ENCODE measurements around the gene CLTCL1. TPM values are rescaled to one million over a fixed set of nuclear protein-coding genes. Genes with fewer than 3 reads are reported as not detected.

CLTCL1 gene
- total RNA-seq, 1 donor from 2014 or later = 0.84 TPM

DNA sequence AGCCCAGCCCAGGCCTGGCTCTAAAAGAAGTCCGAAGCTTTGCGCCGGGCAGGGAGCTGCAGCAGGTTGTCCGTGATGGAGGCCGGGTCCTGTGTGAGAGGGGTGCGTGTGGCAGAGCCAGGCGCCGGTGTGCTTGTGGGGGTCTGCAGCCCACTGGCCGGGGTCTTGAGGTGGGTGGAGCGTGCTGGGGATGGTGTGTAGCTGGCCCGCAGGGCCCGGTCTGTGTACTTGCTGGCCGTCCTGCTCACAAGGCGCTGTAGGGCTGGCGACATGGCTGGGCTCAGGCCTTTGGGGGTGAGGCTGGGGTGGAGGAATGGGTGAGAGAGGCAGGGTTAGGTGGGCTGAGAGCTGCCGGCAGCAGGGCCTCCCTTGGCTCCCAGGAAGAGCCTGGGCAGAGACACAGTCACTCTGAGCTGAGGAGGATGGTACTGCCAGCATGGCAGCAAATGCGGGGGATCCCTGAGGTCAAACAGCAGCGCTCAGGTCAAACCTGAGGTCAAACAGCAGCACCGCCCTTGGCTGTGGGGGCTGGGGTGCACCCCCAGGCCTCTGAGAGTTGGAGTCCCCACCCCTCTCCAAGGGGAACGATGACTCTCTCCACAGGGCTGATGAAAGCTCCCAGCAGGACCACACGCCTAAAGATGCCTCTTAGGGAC lies 157.2 kb downstream of the CLTCL1 start:
- intact Hi-C loops (cut with micrococcal nuclease) = no loop called here

DNA sequence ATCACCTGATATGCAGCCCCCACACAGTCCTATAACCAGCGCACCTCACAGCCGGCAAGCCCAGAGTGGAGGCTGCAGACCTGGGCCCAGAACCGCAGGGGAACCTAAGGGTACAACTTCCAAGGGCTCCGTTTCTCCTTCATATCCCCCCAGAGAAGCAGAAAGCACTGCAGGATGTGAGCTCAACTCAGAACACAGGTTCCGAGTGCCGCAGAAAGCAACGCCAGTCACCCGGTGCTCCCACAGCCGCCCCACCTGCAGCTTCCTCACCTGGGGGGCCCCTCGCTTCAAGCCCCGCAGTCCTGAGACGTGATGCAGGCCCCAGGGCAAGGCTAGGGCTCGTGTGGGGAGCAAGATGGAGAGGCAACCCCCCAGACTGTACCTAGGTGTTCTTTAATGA lies 158.0 kb downstream of the CLTCL1 start:
- intact Hi-C loops (cut with micrococcal nuclease) = no loop called here

DNA sequence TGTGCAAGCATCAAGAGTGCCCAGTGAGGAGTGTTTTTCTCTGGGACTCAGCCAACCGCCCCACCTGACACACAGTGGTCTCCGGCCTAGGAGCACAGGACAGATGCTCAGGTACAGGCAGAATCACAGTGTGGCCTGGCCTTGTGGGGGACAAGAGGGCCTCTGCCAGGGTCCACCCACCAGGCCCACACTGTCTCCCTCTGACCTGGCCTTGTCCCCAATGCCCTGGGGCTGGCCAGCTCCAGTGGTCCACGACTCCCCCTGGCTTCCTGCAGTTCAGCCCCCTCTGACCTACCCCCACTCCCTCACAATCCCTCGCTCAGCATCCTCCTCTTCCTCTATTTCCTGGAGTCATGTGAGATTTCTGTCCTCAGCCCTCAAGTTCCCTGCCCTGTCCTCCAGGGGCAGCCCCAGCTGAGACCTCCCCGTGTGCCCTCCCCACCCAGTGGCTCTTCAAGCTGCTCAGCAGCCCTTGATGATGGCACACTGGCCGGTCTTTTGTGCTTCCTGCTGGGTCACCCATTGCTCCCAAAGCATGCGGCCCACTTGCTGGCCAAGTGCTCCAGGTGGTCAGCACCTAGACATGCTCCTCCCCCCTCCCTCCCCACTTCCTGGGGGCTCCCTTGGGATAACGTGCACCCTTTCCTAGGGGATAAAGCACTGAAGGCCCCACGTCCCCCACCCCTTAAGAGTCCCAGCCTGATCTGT lies 158.7 kb downstream of the CLTCL1 start:
- intact Hi-C loops (cut with micrococcal nuclease) = no loop called here

DNA sequence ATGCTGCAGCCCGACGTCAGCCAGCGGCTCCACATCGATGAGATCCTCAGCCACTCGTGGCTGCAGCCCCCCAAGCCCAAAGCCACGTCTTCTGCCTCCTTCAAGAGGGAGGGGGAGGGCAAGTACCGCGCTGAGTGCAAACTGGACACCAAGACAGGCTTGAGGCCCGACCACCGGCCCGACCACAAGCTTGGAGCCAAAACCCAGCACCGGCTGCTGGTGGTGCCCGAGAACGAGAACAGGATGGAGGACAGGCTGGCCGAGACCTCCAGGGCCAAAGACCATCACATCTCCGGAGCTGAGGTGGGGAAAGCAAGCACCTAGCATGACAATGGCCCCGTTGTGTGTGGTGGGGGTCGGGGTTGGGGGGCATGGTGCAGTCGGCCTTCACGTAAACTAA lies 159.4 kb downstream of the CLTCL1 start:
- intact Hi-C loops (cut with micrococcal nuclease) = no loop called here

DNA sequence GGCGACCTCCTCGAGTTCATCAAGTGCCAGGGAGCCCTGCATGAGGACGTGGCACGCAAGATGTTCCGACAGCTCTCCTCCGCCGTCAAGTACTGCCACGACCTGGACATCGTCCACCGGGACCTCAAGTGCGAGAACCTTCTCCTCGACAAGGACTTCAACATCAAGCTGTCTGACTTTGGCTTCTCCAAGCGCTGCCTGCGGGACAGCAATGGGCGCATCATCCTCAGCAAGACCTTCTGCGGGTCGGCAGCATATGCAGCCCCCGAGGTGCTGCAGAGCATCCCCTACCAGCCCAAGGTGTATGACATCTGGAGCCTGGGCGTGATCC lies 159.9 kb downstream of the CLTCL1 start:
- intact Hi-C loops (cut with micrococcal nuclease) = no loop called here

DNA sequence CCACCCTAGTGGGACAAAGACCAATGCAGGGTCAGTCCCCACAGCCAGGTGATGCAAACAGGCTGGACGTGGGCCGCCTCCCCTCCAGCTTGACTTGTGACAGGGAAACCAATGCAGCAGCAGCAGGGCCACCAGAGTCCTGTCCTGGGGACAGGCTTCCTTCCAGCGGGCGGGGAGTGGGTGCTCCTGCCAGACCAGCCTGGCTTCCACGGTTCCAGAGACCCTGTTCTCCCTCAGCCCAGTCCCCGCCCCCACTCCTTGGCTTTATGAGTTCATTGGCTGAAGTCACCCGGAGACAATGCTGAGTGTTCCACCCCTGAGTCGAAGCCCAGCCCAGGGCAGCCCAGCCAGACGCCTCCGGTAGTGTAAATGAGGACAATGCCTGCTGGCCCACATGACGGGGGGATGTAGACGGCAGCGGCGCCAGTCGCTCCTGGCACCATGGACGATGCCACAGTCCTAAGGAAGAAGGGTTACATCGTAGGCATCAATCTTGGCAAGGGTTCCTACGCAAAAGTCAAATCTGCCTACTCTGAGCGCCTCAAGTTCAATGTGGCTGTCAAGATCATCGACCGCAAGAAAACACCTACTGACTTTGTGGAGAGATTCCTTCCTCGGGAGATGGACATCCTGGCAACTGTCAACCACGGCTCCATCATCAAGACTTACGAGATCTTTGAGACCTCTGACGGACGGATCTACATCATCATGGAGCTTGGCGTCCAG lies 160.4 kb downstream of the CLTCL1 start, which contains the start of gene TSSK2:
TSSK2 (plus strand) TSS at position 350 of the 726 bp plus-strand sequence; CDS start at position 442, 92 bp downstream.
- intact Hi-C loops (cut with micrococcal nuclease) = no loop called here

DNA sequence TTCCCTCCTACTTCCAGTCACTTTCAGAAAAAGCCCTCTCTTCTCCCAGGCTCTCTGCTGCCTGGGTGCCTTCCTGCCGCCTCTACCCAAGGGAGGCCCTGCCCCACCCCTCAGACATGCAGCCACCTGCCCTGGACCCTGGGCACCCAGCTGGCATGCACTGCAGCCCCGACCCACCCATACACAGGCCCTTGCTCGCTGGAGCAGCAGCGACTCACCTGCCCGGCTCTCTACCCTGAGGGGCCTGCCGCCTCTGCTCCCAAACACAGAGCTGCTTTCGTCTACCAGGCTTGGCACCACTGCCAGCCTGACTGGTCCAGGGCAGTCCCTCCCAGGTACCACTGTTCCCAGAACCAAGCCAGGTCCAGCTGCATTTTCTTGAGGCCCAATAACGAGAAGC lies 161.6 kb downstream of the CLTCL1 start:
- intact Hi-C loops (cut with micrococcal nuclease) = no loop called here

Other genes starting within 250 kb of the CLTCL1 start
- 29.3 and 31.7 TPM in 2 replicates for gene DGCR2, start 169.3 kb downstream of the CLTCL1 start, total RNA-seq
- gene TSSK2, start 160.4 kb downstream of the CLTCL1 start, total RNA-seq = not detected in 2 replicates
- 18.0 and 20.0 TPM in 2 replicates for gene ESS2, start 147.1 kb downstream of the CLTCL1 start, total RNA-seq
- not detected in 2 replicates for gene GSC2, start 141.4 kb downstream of the CLTCL1 start, total RNA-seq
- gene SLC25A1, start 113.0 kb downstream of the CLTCL1 start, total RNA-seq = 42.6 and 45.4 TPM in 2 replicates
- 43.9 and 45.0 TPM in 2 replicates for gene HIRA, start 140.0 kb upstream of the CLTCL1 start, total RNA-seq
- 20.1 and 23.4 TPM in 2 replicates for gene MRPL40, start 140.8 kb upstream of the CLTCL1 start, total RNA-seq
- gene C22orf39, start 156.0 kb upstream of the CLTCL1 start, total RNA-seq = 27.4 and 30.4 TPM in 2 replicates
- 100 and 108 TPM in 2 replicates for gene UFD1, start 187.5 kb upstream of the CLTCL1 start, total RNA-seq
- 81.4 and 85.7 TPM in 2 replicates for gene CDC45, start 188.2 kb upstream of the CLTCL1 start, total RNA-seq
- gene CLDN5, start 232.7 kb upstream of the CLTCL1 start, total RNA-seq = 0.16 and 0.30 TPM in 2 replicates

Measured in T-helper 2 cell treated with Interferon-gamma antibody and Interleukin-4, amounts not matched to agents 100 ng/mL and 5 ng/mL, for 36 hours (primary cell).